H1 (cell line): ENCODE data around the gene CIDEA. TPM values are rescaled to one million over a fixed set of nuclear protein-coding genes. Genes with fewer than 3 reads are reported as not detected.

Experiments
- CTCF ChIP-seq, 3 experiments: IDR thresholded peaks; 1 replicate in 2 of 3; 2 replicates in 1 of 3; pipeline versions ENCODE4 v1.5.1 to v1.6.1; 2011; ENCODE audit warnings: low read length in 3 of 3, mild to moderate bottlenecking in 3 of 3, inconsistent platforms in 2 of 3, low read depth in 1 of 3, moderate library complexity in 1 of 3; ENCODE audit not compliant: insufficient read depth in 1 of 3; ENCODE audit errors: control extremely low read depth in 1 of 3
- HDAC2 ChIP-seq, 2 experiments: fragments of 300-600 bp in 1 of 2; sonication (generic) in 1 of 2; IDR thresholded peaks; 2 replicates each; pipeline ENCODE4 v1.6.1; 2011 to 2012; ENCODE audit warnings: low read depth in 2 of 2, low read length in 2 of 2, mild to moderate bottlenecking in 2 of 2, moderate library complexity in 2 of 2, borderline replicate concordance in 1 of 2, inconsistent platforms in 1 of 2
- HDAC6 ChIP-seq: IDR thresholded peaks from one replicate; pipeline ENCODE4 v1.7.1; 2012; ENCODE audit warnings: low read depth, mild to moderate bottlenecking, inconsistent platforms, low read length, moderate library complexity
- KDM5A ChIP-seq: fragments of 200-600 bp; IDR thresholded peaks from 2 replicates; pipeline ENCODE4 v1.7.1; 2012; ENCODE audit warnings: mild to moderate bottlenecking, low read length, inconsistent platforms, mixed read lengths
- polyA plus RNA-seq, 7 experiments: library from polyadenylated mRNA; depleted of rRNA in 3 of 7; stranded (reverse) in 5 of 7; unstranded in 2 of 7; fragments of >200 nt in 5 of 7; fragments of 200-250 nt in 2 of 7; gene quantifications; 1 replicate in 5 of 7; 2 replicates in 1 of 7; 4 replicates in 1 of 7; pipeline versions ENCODE4 v1.2.1 to v1.2.3, GENCODE V29; 2011 to 2013; ENCODE audit warnings: missing spikeins in 2 of 7, mixed read lengths in 2 of 7
- total RNA-seq: library from RNA; stranded (reverse); fragmentation: NEBNext Ultra II Directional; extraction: Animal tissue kit (Norgen Biotek cat#: 25700); gene quantifications from 2 replicates; pipeline ENCODE4 v1.2.1, GENCODE V29; 2021

Gene CIDEA
- total and polyA plus RNA-seq, 2 of the 8 experiments (the other 6 are each of a cell fraction or from before 2014, with no cell fraction given), result not detected

DNA sequence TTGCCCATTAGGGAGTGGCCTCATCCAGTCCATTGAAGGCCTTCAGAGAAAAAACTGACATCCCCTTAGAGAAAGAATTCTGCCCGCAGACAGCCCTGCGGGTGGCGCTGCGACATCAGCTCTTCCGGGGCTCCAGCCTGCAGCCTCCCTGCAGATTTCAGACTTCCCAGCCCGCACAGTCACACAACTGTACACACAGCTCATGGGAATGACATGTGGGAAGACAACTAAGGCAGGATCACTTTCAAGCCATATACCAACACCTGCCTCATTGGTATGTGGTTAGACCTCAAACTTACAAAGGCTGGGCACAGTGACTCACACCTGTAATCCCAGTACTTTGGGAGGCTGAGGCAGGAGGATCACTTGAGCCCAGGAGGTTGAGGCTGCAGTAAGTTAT, 29.1 kb downstream of the CIDEA start (continued):
- TF ChIP-seq CTCF (IDR thresholded peaks at IDR 0.05; ENCODE audit: control extremely low read depth in 1 of 3, insufficient read depth in 1 of 3, low read depth in 1 of 3, low read length in 3 of 3) (peak in 2 of 3 experiments; percentile 75 to 78; a peak in 3 of 4 replicates), KDM5A (no peak), HDAC2 (IDR thresholded peaks at IDR 0.05; ENCODE audit: borderline replicate concordance in 1 of 2, low read depth in 2 of 2, low read length in 2 of 2) (no peak), HDAC6 (no peak)
